Panc1 (cell line): ENCODE results near the gene ZIC2. TPM values are rescaled to one million over a fixed set of nuclear protein-coding genes. Genes with fewer than 3 reads are reported as not detected.

Experiments
- ATAC-seq: fragments of 200-7000 bp; cut with Tn5 transposase; 2 replicates; pipeline ENCODE4 v1.9.1; 2020; ENCODE audit warnings: mild to moderate bottlenecking, moderate library complexity
- BruUV-seq: library from RNA; stranded (reverse); fragments of 400-500 nt; replicated peaks from 2 replicates; lab custom pipeline; 2021; lab: Mats Ljungman, UMichigan
- CTCF ChIA-PET: fragments of 300-600 bp; sonication (Branson Sonifier 250); formaldehyde crosslinking; loops from one replicate; lab custom pipeline; 2022; ENCODE audit warnings: antibody characterized with exemption; lab: Charles Lee
- POLR2A ChIA-PET: fragments of 300-600 bp; sonication (Branson Sonifier 250); formaldehyde crosslinking; loops from one replicate; lab custom pipeline; 2022; ENCODE audit warnings: antibody characterized with exemption; lab: Charles Lee
- DNase-seq: peaks from one replicate; pipeline ENCODE4 v3.0.0-alpha.2; 2010; ENCODE audit warnings: low read depth, low spot score
- H3K27ac ChIP-seq: 2 replicates; pipeline ENCODE4 v1.5.1; 2011; ENCODE audit warnings: mild to moderate bottlenecking, low read length, inconsistent platforms
- H3K27me3 ChIP-seq: fragments of 200-500 bp; sonication (Bioruptor generic); 2 replicates; pipeline ENCODE4 v1.6.0; 2014; ENCODE audit warnings: low read length, inconsistent platforms; ENCODE audit not compliant: control insufficient read depth, insufficient read depth
- H3K36me3 ChIP-seq: fragments of 200-500 bp; sonication (Bioruptor generic); 2 replicates; pipeline ENCODE4 v1.5.1; 2014; ENCODE audit warnings: inconsistent platforms, mild to moderate bottlenecking, low read length, moderate library complexity; ENCODE audit not compliant: control insufficient read depth, insufficient read depth
- H3K4me1 ChIP-seq: 2 replicates; pipeline ENCODE4 v1.5.1; 2011; ENCODE audit warnings: inconsistent platforms, mild to moderate bottlenecking, low read length, moderate library complexity; ENCODE audit not compliant: control insufficient read depth, insufficient read depth
- H3K4me3 ChIP-seq, 2 experiments: 2 replicates each; pipeline ENCODE4 v1.5.1; 2011 to 2012; ENCODE audit warnings: low read depth in 2 of 2, low read length in 2 of 2, mild to moderate bottlenecking in 2 of 2, inconsistent platforms in 1 of 2, moderate library complexity in 1 of 2
- H3K9me3 ChIP-seq: fragments of 200-500 bp; sonication (Bioruptor generic); 2 replicates; pipeline ENCODE4 v1.5.1; 2014; ENCODE audit warnings: low read depth, mild to moderate bottlenecking, inconsistent platforms, low read length, moderate library complexity; ENCODE audit not compliant: control insufficient read depth, insufficient read depth
- CTCF ChIP-seq: fragments of 450-650 bp; IDR thresholded peaks from 2 replicates; pipeline ENCODE4 v1.5.1; 2017; ENCODE audit warnings: mild to moderate bottlenecking
- POLR2AphosphoS5 ChIP-seq: IDR thresholded peaks from 2 replicates; pipeline ENCODE4 v1.6.1; 2012; ENCODE audit warnings: mild to moderate bottlenecking, low read depth, low read length, moderate library complexity
- REST ChIP-seq, 2 experiments: IDR thresholded peaks; 2 replicates each; pipeline ENCODE4 v1.6.1; 2011 to 2012; ENCODE audit warnings: low read depth in 2 of 2, control low read depth in 1 of 2, low read length in 1 of 2, mild to moderate bottlenecking in 1 of 2, moderate library complexity in 1 of 2; ENCODE audit not compliant: insufficient read depth in 1 of 2
- SIN3A ChIP-seq: IDR thresholded peaks from 2 replicates; pipeline ENCODE4 v1.6.1; 2012; ENCODE audit warnings: low read depth, mild to moderate bottlenecking, low read length, moderate library complexity, borderline replicate concordance; ENCODE audit not compliant: insufficient read depth
- TCF7L2 ChIP-seq: IDR thresholded peaks from 2 replicates; pipeline ENCODE4 v1.6.1; 2011; ENCODE audit warnings: mild to moderate bottlenecking, low read depth, low read length, inconsistent platforms
- in situ Hi-C: cut with HindIII; loops from 2 replicates; pipeline ENCODE4 v1.10.0; 2016; ENCODE audit warnings: low sequenced_read_pairs, low pct_unique_long_range_greater_than_20kb
- intact Hi-C: fragments of 100-400 bp; cut with micrococcal nuclease; formaldehyde crosslinking; loops from one replicate; pipeline ENCODE4 v1.10.0; 2022; ENCODE audit not compliant: unreplicated experiment
- total RNA-seq: library from RNA; stranded (reverse); gene quantifications from one replicate; pipeline ENCODE4 v1.2.1, GENCODE V29; 2021; ENCODE audit not compliant: unreplicated experiment

ZIC2 gene
- total RNA-seq, 1 experiment from 2014 or later: 54.5 TPM

GRCh38 chr13:99953138-99953755, 28.3 kb upstream of the ZIC2 start:
- H3K9me3 ChIP-seq: no peaks in the 10 kb centered on the region
- ChIA-PET CTCF (no interaction called here), POLR2A (no interaction called here)
- intact Hi-C loops (no loop called here), in situ Hi-C loops (no loop called here)
- H3K4me1 ChIP-seq: no peaks in the 10 kb centered on the region
- H3K4me3 ChIP-seq: no peak overlapping the region
- no peaks in the 10 kb centered on the region for H3K27me3 ChIP-seq
- no peak for TF ChIP-seq CTCF
- TF ChIP-seq REST (IDR thresholded peaks at IDR 0.05; ENCODE audit: insufficient read depth in 1 of 2, low read depth in 2 of 2, low read length in 1 of 2): no peak
- TF ChIP-seq TCF7L2: no peak
- TF ChIP-seq POLR2AphosphoS5: no peak
- TF ChIP-seq SIN3A: no peak
- DNase-seq: no peak
- ATAC-seq: no peak
- H3K36me3 ChIP-seq: no peaks in the 10 kb centered on the region
- no TSS peak for BruUV-seq
- H3K27ac ChIP-seq: no peak overlapping the region

- intact Hi-C loops: no loop called here
- ATAC-seq: peak; percentile 47; the same call in 1 of the 2 replicates
These were observed 26.4 kb upstream of the ZIC2 start for GRCh38 chr13:99955107-99955746.

More at GRCh38 chr13:99955107-99955746, 26.4 kb upstream of the ZIC2 start:
- Histone ChIP-seq H3K27me3 (no peaks in the 10 kb centered on the region), H3K36me3 (no peaks in the 10 kb centered on the region), H3K27ac (no peak overlapping the region), H3K4me1 (no peaks in the 10 kb centered on the region), H3K4me3 (no peak overlapping the region), H3K9me3 (no peaks in the 10 kb centered on the region)
- in situ Hi-C loops: no loop called here
- DNase-seq: no peak
- no peak for TF ChIP-seq TCF7L2
- TF ChIP-seq POLR2AphosphoS5: no peak
- no peak for TF ChIP-seq REST (IDR thresholded peaks at IDR 0.05; ENCODE audit: insufficient read depth in 1 of 2, low read depth in 2 of 2, low read length in 1 of 2)
- no peak for TF ChIP-seq CTCF
- no peak for TF ChIP-seq SIN3A
- no TSS peak for BruUV-seq
- CTCF ChIA-PET: no interaction called here
- POLR2A ChIA-PET: no interaction called here
